HL-60 (cell line): ENCODE data around the gene MAK.

ENCODE experiments used
- CTCF ChIP-seq: IDR thresholded peaks from one replicate; pipeline ENCODE4 v1.5.1; 2011; ENCODE audit warnings: low read length, control low read depth, inconsistent platforms; ENCODE audit not compliant: insufficient read depth
- GABPA ChIP-seq: IDR thresholded peaks from 2 replicates; pipeline ENCODE4 v1.6.1; 2012; ENCODE audit warnings: low read depth
- POLR2AphosphoS5 ChIP-seq: IDR thresholded peaks from 2 replicates; pipeline ENCODE4 v1.6.1; 2012; ENCODE audit warnings: low read depth
- REST ChIP-seq: IDR thresholded peaks from 2 replicates; pipeline ENCODE4 v1.6.1; 2012; ENCODE audit warnings: low read depth; ENCODE audit not compliant: insufficient replicate concordance
- SPI1 ChIP-seq: IDR thresholded peaks from 2 replicates; pipeline ENCODE4 v1.6.1; 2012; ENCODE audit warnings: low read depth, mild to moderate bottlenecking, borderline replicate concordance

- TF ChIP-seq POLR2AphosphoS5 (no peak), CTCF (no peak), GABPA (no peak), REST (no peak), SPI1 (no peak)
Observed at GRCh38 chr6:10771371-10771894, 66.9 kb downstream of the MAK start.
